Peyer's patch (tissue), 4 donors: ENCODE measurements around the gene SH3BP1. TPM values are rescaled to one million over a fixed set of nuclear protein-coding genes. Genes with fewer than 3 reads are reported as not detected.

Source experiments
- DNase-seq, 3 donors: peaks; one replicate each; pipeline ENCODE4 v3.0.0-alpha.2; 2017 to 2019
- H3K27ac ChIP-seq, 4 donors: fragments of 200-600 bp; sonication (generic); one replicate each; pipeline ENCODE4 v1.5.1; 2016 to 2019
- H3K27me3 ChIP-seq, 2 donors: fragments of 200-600 bp; sonication (generic); one replicate each; pipeline ENCODE4 v1.5.1; 2019
- H3K36me3 ChIP-seq, 3 donors: fragments of 200-600 bp; sonication (generic); one replicate each; pipeline ENCODE4 v1.5.1; 2016 to 2019
- H3K4me1 ChIP-seq, 4 donors: fragments of 200-600 bp; sonication (generic); one replicate each; pipeline ENCODE4 v1.5.1; 2016 to 2019
- H3K4me3 ChIP-seq, 4 donors: fragments of 200-600 bp; sonication (generic); 1 replicate in 3 of 4; 2 replicates in 1 of 4; pipeline ENCODE4 v1.5.1; 2016 to 2019; ENCODE audit warnings: mild to moderate bottlenecking in 1 of 4
- H3K9me3 ChIP-seq, 4 donors: fragments of 200-600 bp; sonication (generic); one replicate each; pipeline ENCODE4 v1.5.1; 2016 to 2019; ENCODE audit warnings: mild to moderate bottlenecking in 1 of 4
- POLR2A ChIP-seq, 2 donors: fragments of 450-650 bp; IDR thresholded peaks; one replicate each; pipeline ENCODE4 v1.5.1; 2017; ENCODE audit warnings: antibody characterized with exemption in 2 of 2, mild to moderate bottlenecking in 2 of 2, moderate library complexity in 2 of 2
- small RNA-seq, 2 donors: library from RNA; depleted of rRNA; stranded (forward); fragments of <200 nt; gene quantifications; one replicate each; pipeline ENCODE3, GENCODE V24; 2016
- total RNA-seq, 4 donors: library from RNA; depleted of rRNA; stranded (reverse); fragments of >200 nt; gene quantifications; one replicate each; pipeline ENCODE4 v1.1.0, GENCODE V29; 2016
- TF ChIP-seq, protein P1 (sequence below), 6 experiments: fragments of 450-650 bp in 4 of 6; fragments of 200-600 bp in 2 of 6; sonication (generic) in 1 of 6; IDR thresholded peaks; one replicate each; pipeline ENCODE4 v1.5.1; 2017 to 2019; ENCODE audit warnings: antibody characterized with exemption in 6 of 6, mild to moderate bottlenecking in 3 of 6, moderate library complexity in 1 of 6

SH3BP1 gene
- total RNA-seq, 4 donors from 2014 or later: 55.0 to 135 (median 71.8) TPM

DNA sequence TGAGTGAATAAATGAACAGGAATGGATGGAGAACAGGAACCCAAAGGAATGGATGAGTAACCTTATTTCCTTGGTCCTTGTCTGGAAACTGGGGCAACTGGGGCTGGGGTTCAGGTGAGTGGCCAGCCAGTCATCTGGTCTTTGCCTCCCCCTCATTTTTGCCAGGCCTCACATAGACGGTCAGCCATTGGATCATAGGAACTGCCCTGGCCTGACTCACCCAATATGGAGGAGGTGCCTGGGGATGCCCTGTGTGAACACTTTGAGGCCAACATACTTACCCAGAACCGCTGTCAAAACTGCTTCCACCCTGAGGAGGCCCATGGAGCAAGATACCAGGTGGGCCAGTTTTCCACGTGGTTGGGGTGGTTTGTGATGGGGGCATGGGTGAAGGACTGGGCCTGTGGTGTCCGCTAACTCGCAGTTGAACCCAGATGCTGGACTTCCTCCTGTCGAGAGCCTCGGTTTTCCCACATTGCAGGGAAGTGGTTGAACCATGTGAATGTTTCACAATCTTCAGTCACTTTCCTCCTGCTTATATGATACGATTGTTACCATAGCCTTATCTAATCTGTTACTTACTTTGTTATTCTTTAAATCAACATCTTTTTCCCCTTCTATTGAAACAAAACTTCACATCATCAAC lies 61.8 kb downstream of the SH3BP1 start:
- no peak overlapping the region for H3K27ac ChIP-seq
- TF ChIP-seq, protein P1, sequence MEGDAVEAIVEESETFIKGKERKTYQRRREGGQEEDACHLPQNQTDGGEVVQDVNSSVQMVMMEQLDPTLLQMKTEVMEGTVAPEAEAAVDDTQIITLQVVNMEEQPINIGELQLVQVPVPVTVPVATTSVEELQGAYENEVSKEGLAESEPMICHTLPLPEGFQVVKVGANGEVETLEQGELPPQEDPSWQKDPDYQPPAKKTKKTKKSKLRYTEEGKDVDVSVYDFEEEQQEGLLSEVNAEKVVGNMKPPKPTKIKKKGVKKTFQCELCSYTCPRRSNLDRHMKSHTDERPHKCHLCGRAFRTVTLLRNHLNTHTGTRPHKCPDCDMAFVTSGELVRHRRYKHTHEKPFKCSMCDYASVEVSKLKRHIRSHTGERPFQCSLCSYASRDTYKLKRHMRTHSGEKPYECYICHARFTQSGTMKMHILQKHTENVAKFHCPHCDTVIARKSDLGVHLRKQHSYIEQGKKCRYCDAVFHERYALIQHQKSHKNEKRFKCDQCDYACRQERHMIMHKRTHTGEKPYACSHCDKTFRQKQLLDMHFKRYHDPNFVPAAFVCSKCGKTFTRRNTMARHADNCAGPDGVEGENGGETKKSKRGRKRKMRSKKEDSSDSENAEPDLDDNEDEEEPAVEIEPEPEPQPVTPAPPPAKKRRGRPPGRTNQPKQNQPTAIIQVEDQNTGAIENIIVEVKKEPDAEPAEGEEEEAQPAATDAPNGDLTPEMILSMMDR (IDR thresholded peaks at IDR 0.05): no peak
- TF ChIP-seq POLR2A (IDR thresholded peaks at IDR 0.05): no peak
- no peaks in the 10 kb centered on the region for H3K9me3 ChIP-seq
- DNase-seq: no peak
- no peak overlapping the region for H3K4me3 ChIP-seq
- no peaks in the 10 kb centered on the region for H3K27me3 ChIP-seq
- no peaks in the 10 kb centered on the region for H3K36me3 ChIP-seq
- peaks cover 0 to 4% (median 0%) of the 10 kb centered on the region in 4 donors for H3K4me1 ChIP-seq

GRCh38 chr22:37703906-37704305 lies 64.4 kb downstream of the SH3BP1 start:
- H3K4me1 ChIP-seq: no peaks in the 10 kb centered on the region
- H3K27ac ChIP-seq: no peak overlapping the region
- no peaks in the 10 kb centered on the region for H3K36me3 ChIP-seq
- no peaks in the 10 kb centered on the region for H3K9me3 ChIP-seq
- no peak overlapping the region for H3K4me3 ChIP-seq
- H3K27me3 ChIP-seq: no peaks in the 10 kb centered on the region
- no peak for TF ChIP-seq POLR2A (IDR thresholded peaks at IDR 0.05)
- TF ChIP-seq, protein P1 (IDR thresholded peaks at IDR 0.05): no peak
- DNase-seq: no peak

GRCh38 chr22:37704645-37705044 lies 65.2 kb downstream of the SH3BP1 start:
- H3K4me1 ChIP-seq: no peaks in the 10 kb centered on the region
- H3K27me3 ChIP-seq: no peaks in the 10 kb centered on the region
- H3K9me3 ChIP-seq: no peaks in the 10 kb centered on the region
- TF ChIP-seq POLR2A (IDR thresholded peaks at IDR 0.05): no peak
- TF ChIP-seq, protein P1 (IDR thresholded peaks at IDR 0.05): no peak
- H3K27ac ChIP-seq: no peak overlapping the region
- no peaks in the 10 kb centered on the region for H3K36me3 ChIP-seq
- DNase-seq: no peak
- no peak overlapping the region for H3K4me3 ChIP-seq

GRCh38 chr22:37705205-37705604 lies 65.7 kb downstream of the SH3BP1 start:
- TF ChIP-seq, protein P1 (IDR thresholded peaks at IDR 0.05): no peak
- TF ChIP-seq POLR2A (IDR thresholded peaks at IDR 0.05): no peak

More at GRCh38 chr22:37705205-37705604, 65.7 kb downstream of the SH3BP1 start:
- Histone ChIP-seq H3K27me3 (no peaks in the 10 kb centered on the region), H3K36me3 (no peaks in the 10 kb centered on the region), H3K4me3 (no peak overlapping the region), H3K9me3 (no peaks in the 10 kb centered on the region), H3K4me1 (no peaks in the 10 kb centered on the region), H3K27ac (no peak overlapping the region)
- DNase-seq: no peak

Small RNA genes lying within 50 kb of the gene (small RNA-seq; reads per million reads assigned to genes)
- 0 reads per million in 2 donors for gene RN7SL385P

Other genes with a start within 250 kb of the SH3BP1 start
- under 1 TPM in 1 of 4 donors, not detected in 3; under 0.01 TPM for gene ELFN2, start 212.2 kb upstream of the SH3BP1 start, total RNA-seq
- gene MFNG, start 153.3 kb upstream of the SH3BP1 start, total RNA-seq: 10 to 100 TPM; 12.4 to 47.0 (median 26.5) TPM
- 100 to 1,000 TPM in 3 of 4 donors, 10 to 100 TPM in 1; 74.3 to 142 (median 123) TPM for gene CARD10, start 120.3 kb upstream of the SH3BP1 start, total RNA-seq
- gene CDC42EP1, start 79.2 kb upstream of the SH3BP1 start, total RNA-seq: 10 to 100 TPM; 22.3 to 41.0 (median 34.7) TPM
- gene LGALS2, start 59.6 kb upstream of the SH3BP1 start, total RNA-seq: 100 to 1,000 TPM in 2 of 4 donors, 10 to 100 TPM in 2; 19.8 to 190 (median 92.7) TPM
- gene GGA1, start 30.8 kb upstream of the SH3BP1 start, total RNA-seq: 100 to 1,000 TPM in 3 of 4 donors, 10 to 100 TPM in 1; 67.1 to 189 (median 117) TPM
- 100 to 1,000 TPM in 3 of 4 donors, 10 to 100 TPM in 1; 19.0 to 146 (median 111) TPM for gene PDXP, start 19.1 kb downstream of the SH3BP1 start, total RNA-seq
- 100 to 1,000 TPM in 1 of 4 donors, 10 to 100 TPM in 3; 44.8 to 352 (median 73.5) TPM for gene LGALS1, start 36.0 kb downstream of the SH3BP1 start, total RNA-seq
- gene NOL12, start 46.7 kb downstream of the SH3BP1 start, total RNA-seq: 100 to 1,000 TPM in 1 of 4 donors, 10 to 100 TPM in 3; 37.5 to 144 (median 57.1) TPM
- 10 to 100 TPM; 54.6 to 89.1 (median 83.6) TPM for gene TRIOBP, start 57.4 kb downstream of the SH3BP1 start, total RNA-seq
- 1 to 10 TPM; 3.8 to 9.3 (median 8.9) TPM for gene GCAT, start 168.3 kb downstream of the SH3BP1 start, total RNA-seq
- not detected for gene GALR3, start 183.7 kb downstream of the SH3BP1 start, total RNA-seq
- 10 to 100 TPM; 24.9 to 43.3 (median 33.8) TPM for gene ANKRD54, start 204.7 kb downstream of the SH3BP1 start, total RNA-seq
- gene EIF3L, start 209.8 kb downstream of the SH3BP1 start, total RNA-seq: 100 to 1,000 TPM; 123 to 229 (median 185) TPM